HTR-8/SVneo (cell line): ENCODE results near the gene SEC61G.

Experiments used
- DNase-seq: peaks from one replicate; pipeline ENCODE4 v3.0.0; 2011; ENCODE audit warnings: low spot score, mixed read lengths; ENCODE audit not compliant: insufficient read length
- FAIRE-seq: peaks from 2 replicates; lab custom pipeline; 2011; peaks lifted over from hg19 to GRCh38; lab: Jason Lieb, UNC

Gene SEC61G

DNA sequence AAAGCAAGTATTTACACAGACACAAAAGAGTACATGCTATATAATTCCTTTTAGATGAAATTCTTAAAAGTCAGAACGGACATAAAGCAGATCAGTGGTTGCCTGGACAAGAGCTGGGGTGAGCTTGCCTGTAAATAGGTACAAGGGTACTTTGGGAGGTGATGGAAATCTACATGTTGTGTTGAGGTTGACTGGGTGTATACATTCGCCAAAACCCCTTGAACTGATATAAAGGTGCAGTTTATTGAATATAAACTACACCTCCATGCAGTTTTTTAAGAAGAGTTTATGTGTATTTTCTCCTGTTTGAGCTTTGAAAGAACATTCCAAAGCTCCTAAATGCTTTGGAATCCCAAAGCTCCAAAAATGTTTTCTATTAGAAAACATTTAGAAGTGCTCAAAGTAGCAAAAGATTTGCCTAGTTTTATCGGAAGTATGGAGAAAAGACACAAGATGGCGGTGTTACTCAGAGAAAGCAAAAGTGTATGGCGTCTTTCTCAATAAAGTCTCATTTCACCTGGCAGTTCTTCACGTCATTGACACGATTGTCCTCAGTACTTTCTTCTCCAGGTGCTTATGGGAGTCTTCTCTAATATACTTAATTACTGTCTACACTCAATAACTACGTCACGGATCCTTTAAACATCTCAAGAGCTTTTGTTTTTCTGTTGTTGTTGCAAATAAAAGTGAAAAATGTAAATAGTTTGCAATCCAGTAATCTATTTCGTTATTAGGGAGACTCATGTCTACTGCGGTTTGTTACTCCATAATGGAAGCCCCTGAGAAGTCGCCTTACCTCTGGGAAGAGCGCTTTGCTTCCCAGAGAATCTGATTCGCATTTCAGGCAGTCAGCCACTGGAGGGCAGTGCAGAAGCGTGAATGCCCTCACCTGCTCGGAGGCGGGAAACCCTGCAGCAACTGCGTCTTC, 14.7 kb upstream of the SEC61G start:
- peak; percentile 36 for FAIRE-seq

DNA sequence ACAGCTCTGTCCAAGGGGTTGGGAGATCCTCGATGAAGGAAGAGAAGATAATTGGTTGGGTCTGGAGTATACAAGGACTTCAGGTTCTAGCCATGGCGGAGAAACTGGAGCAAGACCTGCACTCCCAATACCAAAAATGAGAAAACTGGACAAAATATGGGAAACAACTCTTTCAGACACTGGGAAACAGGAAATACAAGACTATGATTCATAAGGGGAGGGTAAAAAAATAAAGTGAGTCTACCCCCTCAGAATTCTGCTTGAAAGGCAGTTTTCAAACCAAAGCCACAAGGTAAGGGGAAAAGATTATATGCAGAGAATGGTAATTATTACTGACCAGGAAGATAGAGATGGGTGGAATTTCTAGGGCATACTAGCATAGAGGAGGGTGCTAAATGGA, 10.2 kb upstream of the SEC61G start:
- DNase-seq (no peak), FAIRE-seq (no peak)

More for the DNA sequence above, 14.7 kb upstream of the SEC61G start:
- DNase-seq: peak; percentile 72

DNA sequence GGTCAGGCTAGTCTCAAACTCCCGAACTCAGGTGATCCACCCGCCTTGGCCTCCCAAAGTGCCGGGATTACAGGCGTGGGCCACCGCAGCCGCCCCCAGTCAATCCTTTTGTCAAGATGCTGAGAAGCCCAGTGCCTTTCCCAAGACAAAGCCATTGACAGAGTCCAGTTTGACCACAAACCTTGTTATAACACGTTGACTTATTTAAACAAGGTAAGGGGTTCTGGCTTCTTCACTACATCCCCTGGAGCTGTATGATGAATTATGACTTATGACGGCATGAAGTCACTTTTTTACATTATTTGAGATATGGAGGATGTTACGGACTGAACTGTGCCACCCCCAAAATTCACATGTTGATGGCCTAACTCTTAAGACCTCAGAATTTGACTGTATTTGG, 5.8 kb upstream of the SEC61G start:
- DNase-seq (no peak), FAIRE-seq (no peak)

DNA sequence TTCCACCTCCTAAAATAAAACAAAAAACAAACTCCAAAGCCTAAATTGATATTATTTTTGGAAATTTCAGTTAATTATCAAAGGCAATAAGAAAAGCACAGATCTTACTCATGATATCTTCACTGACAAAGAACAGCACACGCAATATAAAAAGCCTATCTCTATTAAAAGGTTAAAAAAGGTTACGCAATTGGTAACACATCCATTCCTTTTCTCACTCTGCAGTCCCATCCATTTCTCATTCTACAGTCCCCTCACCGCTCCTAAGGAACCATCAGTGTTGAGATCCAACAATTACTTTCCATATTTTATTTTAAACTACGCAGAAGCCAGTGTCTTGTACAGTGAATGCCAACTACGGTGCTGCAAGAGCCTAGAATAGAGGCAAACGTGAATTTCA, 1.3 kb downstream of the SEC61G start:
- DNase-seq (no peak), FAIRE-seq (no peak)

DNA sequence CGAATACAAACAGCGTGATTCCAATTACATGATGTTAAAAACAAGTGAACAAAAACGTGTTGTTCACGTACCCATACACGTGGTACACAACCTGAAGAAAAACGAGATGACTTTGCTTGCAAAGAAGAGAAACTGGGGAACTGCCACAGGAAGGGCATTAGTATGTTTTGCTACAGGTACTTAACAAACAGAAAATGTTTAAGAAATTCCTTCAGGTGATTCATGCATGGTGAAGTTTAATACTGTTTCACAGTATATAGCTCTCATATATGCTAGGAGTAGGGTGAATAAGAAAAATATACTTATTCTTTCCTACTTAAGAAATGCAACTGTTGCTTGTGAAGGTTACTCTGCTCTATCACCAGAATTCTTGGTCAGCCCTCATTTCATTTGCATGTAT, 9.8 kb downstream of the SEC61G start:
- DNase-seq (no peak), FAIRE-seq (no peak)

DNA sequence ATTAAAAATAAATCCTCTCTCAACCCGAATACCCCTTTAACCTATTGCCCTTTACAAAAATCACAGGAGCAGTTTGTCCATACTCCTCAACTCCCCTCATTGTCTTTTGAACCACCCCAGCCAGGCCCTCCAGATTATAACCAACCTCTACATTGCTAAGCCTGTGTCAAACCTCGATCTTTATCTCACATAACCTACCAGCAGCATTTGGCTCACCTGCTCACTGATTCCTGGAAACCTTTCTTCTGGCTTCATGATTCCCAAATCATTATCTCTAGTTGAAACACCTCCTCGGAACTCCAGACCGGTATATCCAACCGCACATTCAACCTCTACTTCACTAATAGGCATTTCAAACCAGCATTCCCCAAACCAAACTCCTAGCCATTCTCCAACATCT, 11.8 kb downstream of the SEC61G start:
- FAIRE-seq (no peak), DNase-seq (no peak)

DNA sequence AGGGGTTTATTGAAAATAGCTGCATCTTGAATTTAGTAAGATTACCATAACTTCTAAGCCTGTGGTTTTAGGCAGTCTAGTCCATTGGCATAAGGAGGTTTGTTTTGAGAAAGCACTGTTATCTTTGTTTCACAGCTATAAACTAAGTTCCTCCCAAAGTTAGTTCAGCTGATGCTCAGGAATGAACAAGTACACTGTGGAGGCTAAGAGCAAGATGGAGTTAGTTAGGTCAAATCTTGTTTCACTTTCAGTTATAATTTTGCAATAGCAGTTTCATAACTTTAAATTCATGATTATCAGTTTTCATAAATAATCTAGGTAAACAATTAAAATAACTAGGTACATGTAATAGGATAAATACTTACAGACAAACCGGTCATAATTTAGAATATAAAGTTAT, 15.4 kb downstream of the SEC61G start:
- FAIRE-seq: no peak
- no peak for DNase-seq

DNA sequence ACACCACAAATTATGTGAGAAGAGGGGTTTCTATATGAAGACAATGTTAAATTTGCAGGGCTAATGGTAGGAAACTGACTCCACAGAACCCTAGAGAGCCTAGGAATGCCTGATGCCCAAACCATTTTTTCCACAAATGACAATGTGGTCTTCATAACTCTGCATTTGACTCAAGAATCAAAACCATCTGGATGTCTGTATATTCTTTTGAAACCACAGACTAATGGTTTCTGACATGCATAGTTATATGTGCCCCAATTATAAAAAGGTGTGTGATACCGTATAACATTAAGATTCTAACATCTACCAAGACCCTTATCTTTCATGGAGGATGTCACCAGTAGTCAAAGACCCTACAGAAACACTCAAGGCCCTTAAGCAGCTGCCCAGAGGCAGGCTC, 20.3 kb downstream of the SEC61G start:
- no peak for DNase-seq
- no peak for FAIRE-seq

DNA sequence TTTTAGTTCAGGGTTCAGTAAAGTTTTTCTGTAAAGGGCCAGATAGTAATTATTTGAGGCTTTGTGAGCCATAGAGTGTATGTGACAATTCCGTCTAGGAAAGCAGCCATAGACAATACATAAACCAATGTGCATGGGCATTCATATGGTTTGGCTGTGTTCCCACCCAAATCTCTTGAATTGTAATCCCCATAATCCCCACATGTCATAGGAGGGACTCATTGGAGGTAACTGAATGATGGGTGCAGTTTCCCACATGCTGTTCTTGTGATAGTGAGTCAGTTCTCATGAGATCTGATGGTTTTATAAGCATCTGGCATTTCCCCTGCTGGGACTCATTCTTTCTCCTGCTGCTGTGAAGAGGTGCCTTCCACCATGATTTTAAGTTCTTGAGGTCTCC, 29.9 kb downstream of the SEC61G start:
- FAIRE-seq (no peak), DNase-seq (no peak)

DNA sequence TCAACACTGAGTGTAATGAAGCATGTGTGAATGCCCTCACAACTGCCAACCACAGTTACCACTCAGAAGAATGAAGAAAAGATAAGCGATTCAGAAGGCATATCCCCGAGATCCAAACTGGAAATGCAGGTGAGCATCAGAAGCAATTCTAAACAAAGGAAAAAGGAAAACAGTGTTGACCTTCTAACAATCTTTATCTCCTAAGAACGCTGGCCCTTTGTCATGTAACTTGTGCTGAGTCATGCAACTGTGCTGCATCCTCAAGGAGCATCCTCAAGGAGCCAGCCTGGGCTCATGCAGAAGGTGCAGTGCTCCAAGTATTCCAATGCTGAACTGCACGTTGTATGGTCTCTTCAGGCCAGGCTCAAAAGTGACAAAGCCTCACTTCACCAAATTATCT, 30.6 kb downstream of the SEC61G start:
- DNase-seq: no peak
- FAIRE-seq: no peak

DNA sequence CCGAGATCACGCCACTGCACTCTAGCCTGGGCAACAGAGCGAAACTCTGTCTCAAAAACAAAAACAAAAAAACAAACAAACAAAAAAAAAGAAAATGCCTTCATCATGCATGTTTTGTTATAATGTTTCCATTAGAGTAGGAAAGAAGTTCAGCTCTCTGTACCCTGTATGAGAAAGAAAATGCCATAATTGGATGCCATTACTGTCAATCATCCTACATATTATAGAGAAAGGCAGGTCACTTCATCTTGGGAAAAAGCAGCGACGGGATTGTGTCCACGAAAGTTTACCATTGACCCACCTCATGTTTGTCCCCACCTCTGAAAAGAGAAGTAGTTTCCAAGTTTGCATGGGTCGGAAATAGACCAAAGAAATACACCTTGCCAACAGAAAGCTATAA, 33.8 kb downstream of the SEC61G start:
- DNase-seq (no peak), FAIRE-seq (no peak)

DNA sequence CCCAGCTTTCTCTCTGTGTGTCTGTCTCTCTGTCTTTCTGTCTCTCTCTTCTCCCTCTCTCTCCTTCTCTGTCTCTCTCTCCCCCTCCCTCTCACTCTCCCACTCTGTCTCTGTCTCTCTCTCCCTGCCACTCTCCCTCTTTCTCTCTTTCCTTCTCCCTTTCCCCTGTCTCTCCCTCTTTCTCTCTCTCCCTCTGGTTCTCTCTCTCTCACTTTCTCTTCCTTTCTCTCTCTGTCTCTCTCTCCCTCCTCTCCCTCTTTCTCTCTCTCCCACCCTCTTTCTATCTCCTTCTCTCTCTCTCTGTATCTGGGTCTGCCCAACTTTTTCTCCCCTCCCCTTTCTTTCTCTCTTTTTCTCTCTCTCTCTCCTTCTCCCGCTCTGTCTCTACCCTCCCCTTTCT, 36.5 kb downstream of the SEC61G start:
- FAIRE-seq: no peak
- no peak for DNase-seq

DNA sequence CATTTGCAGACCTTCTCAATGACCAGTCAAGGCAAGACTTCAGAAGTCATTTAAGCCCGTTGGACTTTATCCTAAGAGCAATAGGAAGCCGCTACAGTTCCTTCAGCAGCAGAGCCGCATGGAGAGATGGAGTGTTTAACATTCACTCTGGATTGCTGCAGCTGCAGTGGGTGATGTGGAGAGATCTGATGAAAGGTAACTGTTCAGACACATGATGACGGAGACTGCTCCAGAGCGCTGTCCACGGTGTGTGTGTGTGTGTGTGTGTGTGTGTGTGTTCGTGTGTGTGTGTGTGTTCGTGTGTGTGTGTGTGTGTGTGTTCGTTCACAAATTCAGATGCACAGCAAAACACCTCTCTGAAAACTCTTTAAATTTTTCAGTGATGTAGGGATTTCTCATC, 37.0 kb downstream of the SEC61G start:
- FAIRE-seq (no peak), DNase-seq (no peak)

DNA sequence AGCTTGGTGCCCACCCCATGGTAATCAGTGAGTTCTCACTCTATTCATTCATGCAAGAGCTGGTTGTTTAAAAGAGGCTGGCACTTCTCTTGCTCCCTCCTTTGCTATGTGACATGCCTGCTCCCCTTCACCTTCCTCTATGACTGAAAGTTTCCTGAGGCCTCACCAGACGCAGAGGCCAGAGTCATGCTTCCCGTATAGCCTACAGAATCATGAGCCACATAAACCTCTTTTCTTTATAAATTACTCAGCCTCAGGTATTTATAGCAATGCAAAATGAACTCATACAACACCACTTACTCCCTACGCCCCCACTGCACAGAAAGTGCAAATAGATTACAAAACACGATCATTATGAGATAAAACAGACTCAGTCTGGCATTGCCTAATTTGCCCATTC, 39.0 kb downstream of the SEC61G start:
- DNase-seq: no peak
- FAIRE-seq: no peak

DNA sequence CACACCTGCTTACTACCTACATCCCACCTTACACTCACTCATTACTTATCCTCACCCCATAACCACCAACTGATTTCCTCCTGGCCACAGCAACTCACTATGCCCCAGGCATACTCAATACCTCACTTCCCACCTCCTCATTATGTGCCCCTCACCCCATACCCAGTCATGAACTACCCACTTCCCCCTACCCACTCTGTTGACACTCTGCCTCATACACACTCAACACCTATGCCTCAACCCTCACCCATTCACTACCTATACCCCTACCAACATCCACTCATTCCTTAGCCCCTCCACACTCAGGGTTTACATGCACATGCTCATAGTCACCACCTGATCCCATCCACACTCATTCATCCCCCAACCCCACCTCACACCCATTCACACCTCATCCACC, 39.6 kb downstream of the SEC61G start:
- FAIRE-seq (no peak), DNase-seq (no peak)

DNA sequence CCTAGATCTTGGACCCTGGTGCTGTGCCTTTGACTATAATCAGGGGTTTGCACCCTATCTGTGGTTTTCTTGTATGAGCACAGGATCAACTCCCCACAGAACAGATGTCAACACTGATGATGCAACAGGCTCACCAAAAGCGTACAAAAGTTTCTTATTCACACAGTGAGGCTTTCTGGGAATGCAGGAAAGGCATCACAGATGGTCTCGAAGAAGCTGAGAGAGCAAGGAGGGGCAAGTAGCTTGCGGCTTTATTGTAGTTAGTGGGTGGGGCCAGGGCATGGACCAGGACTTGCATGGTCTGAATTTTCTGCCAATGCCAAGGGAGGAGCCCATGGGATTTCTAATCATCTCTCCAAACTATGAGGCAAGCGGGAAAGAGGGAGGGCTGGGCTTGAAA, 46.2 kb downstream of the SEC61G start:
- DNase-seq (no peak), FAIRE-seq (no peak)

DNA sequence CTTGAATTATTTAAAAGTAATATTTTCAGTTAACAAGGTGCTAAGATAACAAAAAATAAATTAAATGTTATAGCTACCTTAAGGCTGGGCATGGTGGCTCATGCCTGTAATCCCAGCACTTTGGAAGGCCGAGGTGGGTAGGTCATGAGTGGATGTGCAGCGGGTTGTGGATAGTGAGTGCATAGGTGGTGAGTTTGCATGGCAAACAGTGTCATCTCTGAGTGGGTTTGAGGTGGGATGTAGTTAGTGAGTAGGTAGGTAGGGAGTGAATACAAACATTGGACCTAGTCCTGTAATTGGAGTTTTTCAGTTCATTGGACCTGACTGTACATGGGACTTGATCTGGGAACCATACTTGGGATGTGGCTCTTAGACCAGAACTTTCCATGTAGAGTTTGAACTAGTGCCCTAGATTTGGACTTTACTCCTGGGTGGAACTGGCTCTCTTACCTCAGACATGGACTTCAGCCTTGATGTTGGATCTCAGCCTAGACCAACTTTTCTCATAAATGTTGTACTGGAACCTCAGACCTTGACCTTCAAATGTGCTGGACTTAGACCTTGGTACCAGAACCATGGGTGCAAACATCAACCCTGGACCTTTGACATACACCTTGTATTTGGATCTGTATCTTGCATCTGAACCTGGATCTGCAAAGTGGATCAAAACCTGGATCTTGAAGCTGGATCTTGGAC, 47.0 kb downstream of the SEC61G start:
- no peak for DNase-seq
- FAIRE-seq: no peak

DNA sequence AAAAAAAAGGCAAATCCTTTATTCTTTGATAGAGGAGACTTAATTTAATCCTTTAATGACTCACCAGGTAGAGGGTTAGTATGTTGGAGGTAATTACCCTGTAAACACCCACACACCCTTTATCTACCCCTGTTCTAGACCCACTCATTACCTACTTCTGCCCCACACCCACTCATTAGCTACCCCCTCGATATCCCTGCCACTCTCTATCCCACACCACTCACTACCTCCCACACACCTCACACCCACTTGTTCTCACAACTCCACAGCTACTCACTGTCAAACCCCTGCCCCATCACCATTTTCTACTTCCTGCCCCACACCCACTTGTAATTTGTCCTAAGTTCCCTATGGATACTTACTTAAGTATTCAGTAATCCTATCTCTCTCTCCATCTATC, 49.7 kb downstream of the SEC61G start:
- DNase-seq: no peak
- no peak for FAIRE-seq

DNA sequence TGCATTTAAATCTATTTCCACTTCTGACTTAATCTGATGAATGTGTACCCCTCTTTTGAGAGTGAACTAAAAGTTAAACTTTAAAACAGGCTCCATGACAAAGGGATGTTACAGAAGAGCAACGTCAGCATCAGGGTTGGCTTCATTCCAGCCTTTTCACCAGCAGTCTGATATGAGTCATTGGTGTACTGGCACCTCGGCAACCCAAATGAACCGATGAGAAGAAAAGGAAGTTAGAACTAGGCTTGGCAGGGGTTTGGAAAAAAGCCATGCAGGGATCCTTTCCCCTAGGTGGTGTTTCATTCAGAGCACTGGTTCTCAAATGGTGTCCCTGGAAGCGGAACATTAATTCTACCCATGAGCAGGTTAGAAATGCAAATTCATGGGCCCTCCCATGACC, 53.6 kb downstream of the SEC61G start:
- DNase-seq (no peak), FAIRE-seq (no peak)

DNA sequence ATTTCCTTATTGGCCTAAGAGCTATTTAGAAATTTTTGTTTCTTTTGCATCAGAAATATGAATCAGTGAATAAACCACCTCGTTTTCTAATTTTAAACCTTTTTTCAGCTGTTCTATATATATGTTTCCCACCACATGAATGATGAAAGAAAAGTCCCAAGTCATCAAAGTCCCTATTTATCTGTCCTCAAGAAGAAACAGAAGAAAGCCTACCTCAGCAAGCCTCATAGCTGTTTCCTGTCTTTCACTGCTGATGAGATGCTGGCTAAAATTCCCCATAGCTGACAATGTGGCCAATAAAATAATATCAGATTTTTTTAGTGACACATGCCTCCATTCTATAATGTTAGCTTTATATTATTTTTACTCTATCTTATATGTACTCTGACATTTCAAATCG, 54.2 kb downstream of the SEC61G start:
- DNase-seq (no peak), FAIRE-seq (no peak)
